Gastroesophageal sphincter (tissue), 3 donors: Measurements from ENCODE around the gene BRINP1.

Experiments
- POLR2A ChIP-seq, 2 donors: fragments of 450-650 bp; IDR thresholded peaks; one replicate each; pipeline ENCODE4 v1.6.1; 2017; ENCODE audit warnings: antibody characterized with exemption in 2 of 2, mild to moderate bottlenecking in 2 of 2, moderate library complexity in 1 of 2
- POLR2AphosphoS5 ChIP-seq: sonication (generic); formaldehyde crosslinking; IDR thresholded peaks from one replicate; pipeline ENCODE4 v1.6.1; 2017; ENCODE audit warnings: antibody characterized with exemption
- TF ChIP-seq, protein P1 (sequence below), 4 experiments: fragments of 200-600 bp in 2 of 4; fragments of 450-650 bp in 2 of 4; sonication (generic) in 1 of 4; IDR thresholded peaks; one replicate each; pipeline ENCODE4 v1.5.1; 2017 to 2019; ENCODE audit warnings: antibody characterized with exemption in 4 of 4, mild to moderate bottlenecking in 2 of 4, moderate library complexity in 2 of 4

DNA sequence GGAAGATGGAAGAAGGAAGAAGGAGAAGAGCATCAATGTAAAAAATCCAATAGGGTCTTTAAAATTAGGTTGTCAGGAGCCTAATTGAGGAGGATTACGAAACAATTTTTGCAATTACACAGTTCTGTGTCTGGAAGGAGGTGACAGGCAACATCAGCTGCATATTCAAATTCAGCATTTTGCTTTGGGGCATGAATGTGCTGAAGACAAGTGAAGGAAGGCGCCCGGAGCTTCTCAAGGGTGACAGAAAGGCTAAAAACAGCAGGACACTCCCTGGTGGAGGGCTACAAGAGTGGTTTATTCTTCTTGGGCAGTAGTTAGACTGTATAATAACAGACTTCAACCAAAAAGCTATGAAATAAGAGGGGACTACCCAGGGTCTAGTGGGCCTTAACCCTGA lies 188.3 kb downstream of the BRINP1 start:
- TF ChIP-seq, protein P1, sequence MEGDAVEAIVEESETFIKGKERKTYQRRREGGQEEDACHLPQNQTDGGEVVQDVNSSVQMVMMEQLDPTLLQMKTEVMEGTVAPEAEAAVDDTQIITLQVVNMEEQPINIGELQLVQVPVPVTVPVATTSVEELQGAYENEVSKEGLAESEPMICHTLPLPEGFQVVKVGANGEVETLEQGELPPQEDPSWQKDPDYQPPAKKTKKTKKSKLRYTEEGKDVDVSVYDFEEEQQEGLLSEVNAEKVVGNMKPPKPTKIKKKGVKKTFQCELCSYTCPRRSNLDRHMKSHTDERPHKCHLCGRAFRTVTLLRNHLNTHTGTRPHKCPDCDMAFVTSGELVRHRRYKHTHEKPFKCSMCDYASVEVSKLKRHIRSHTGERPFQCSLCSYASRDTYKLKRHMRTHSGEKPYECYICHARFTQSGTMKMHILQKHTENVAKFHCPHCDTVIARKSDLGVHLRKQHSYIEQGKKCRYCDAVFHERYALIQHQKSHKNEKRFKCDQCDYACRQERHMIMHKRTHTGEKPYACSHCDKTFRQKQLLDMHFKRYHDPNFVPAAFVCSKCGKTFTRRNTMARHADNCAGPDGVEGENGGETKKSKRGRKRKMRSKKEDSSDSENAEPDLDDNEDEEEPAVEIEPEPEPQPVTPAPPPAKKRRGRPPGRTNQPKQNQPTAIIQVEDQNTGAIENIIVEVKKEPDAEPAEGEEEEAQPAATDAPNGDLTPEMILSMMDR (IDR thresholded peaks at IDR 0.05): no peak
- TF ChIP-seq POLR2A (IDR thresholded peaks at IDR 0.05) (no peak), POLR2AphosphoS5 (no peak)
